LNCAP (cell line): ENCODE data around the gene EDIL3.

Experiments used
- CTCF ChIP-seq: fragments of 450-650 bp; IDR thresholded peaks from 2 replicates; pipeline ENCODE4 v1.5.1; 2017; ENCODE audit warnings: mild to moderate bottlenecking

EDIL3 gene

GRCh38 chr5:84374568-84374967 lies 10.1 kb downstream of the EDIL3 start:
- TF ChIP-seq CTCF = no peak

- TF ChIP-seq CTCF = no peak
These were observed 11.2 kb downstream of the EDIL3 start for GRCh38 chr5:84373506-84373905.

GRCh38 chr5:84372066-84372695 lies 12.5 kb downstream of the EDIL3 start:
- TF ChIP-seq CTCF = no peak

- TF ChIP-seq CTCF = no peak
These were observed 14.5 kb downstream of the EDIL3 start for GRCh38 chr5:84370176-84370575.

GRCh38 chr5:84364043-84364442 lies 20.6 kb downstream of the EDIL3 start:
- no peak for TF ChIP-seq CTCF

- TF ChIP-seq CTCF = no peak
These were observed 22.5 kb downstream of the EDIL3 start for GRCh38 chr5:84362061-84362720.

- TF ChIP-seq CTCF = no peak
These were observed 23.1 kb downstream of the EDIL3 start for GRCh38 chr5:84361572-84361971.
